H1 (cell line): ENCODE results near the gene DNAAF3. TPM values are rescaled to one million over a fixed set of nuclear protein-coding genes. Genes with fewer than 3 reads are reported as not detected.

Source experiments
- CTCF ChIA-PET: fragments of 300-600 bp; sonication (Branson Sonifier 250); formaldehyde crosslinking; loops from one replicate; lab custom pipeline; 2021; ENCODE audit not compliant: partially characterized antibody; lab: Charles Lee
- POLR2A ChIA-PET: fragments of 300-600 bp; sonication (Branson Sonifier 250); formaldehyde crosslinking; loops from one replicate; lab custom pipeline; 2021; ENCODE audit warnings: inconsistent platforms; ENCODE audit not compliant: partially characterized antibody; lab: Charles Lee
- DNase-seq, 2 experiments: peaks; one replicate each; pipeline versions ENCODE4 v3.0.0 to v3.0.0-alpha.2; 2010 to 2022; ENCODE audit warnings: low spot score in 2 of 2, low read depth in 1 of 2, mixed read lengths in 1 of 2
- FAIRE-seq: peaks from 2 replicates; lab custom pipeline; 2011; peaks lifted over from hg19 to GRCh38; lab: Jason Lieb, UNC
- H2AFZ ChIP-seq: 2 replicates; pipeline ENCODE4 v1.8.1; 2012; ENCODE audit warnings: low read length, inconsistent platforms
- H2AK5ac ChIP-seq: 2 replicates; pipeline ENCODE4 v1.6.1; 2013; ENCODE audit warnings: low read depth, low read length
- H2BK120ac ChIP-seq: replicated peaks from 2 replicates; pipeline ENCODE3; 2013; ENCODE audit warnings: low read depth, low read length, inconsistent platforms
- H2BK12ac ChIP-seq: 2 replicates; pipeline ENCODE4 v1.6.1; 2013; ENCODE audit warnings: low read depth, low read length
- H2BK15ac ChIP-seq: 2 replicates; pipeline ENCODE4 v1.6.1; 2013; ENCODE audit warnings: low read length
- H2BK20ac ChIP-seq: 2 replicates; pipeline ENCODE4 v1.6.1; 2013; ENCODE audit warnings: low read length
- H2BK5ac ChIP-seq: 2 replicates; pipeline ENCODE4 v1.6.1; 2013; ENCODE audit warnings: low read depth, low read length
- H3K14ac ChIP-seq: 2 replicates; pipeline ENCODE4 v1.6.1; 2013; ENCODE audit warnings: inconsistent platforms; ENCODE audit not compliant: insufficient read length
- H3K18ac ChIP-seq: 2 replicates; pipeline ENCODE4 v1.6.1; 2013; ENCODE audit warnings: low read length; ENCODE audit errors: extremely low read depth
- H3K23ac ChIP-seq: 2 replicates; pipeline ENCODE4 v1.6.1; 2013; ENCODE audit warnings: inconsistent platforms; ENCODE audit not compliant: insufficient read length
- H3K23me2 ChIP-seq: 2 replicates; pipeline ENCODE4 v1.6.1; 2013; ENCODE audit warnings: low read depth, low read length
- H3K27ac ChIP-seq: 2 replicates; pipeline ENCODE4 v1.6.1; 2011; ENCODE audit warnings: low read depth, low read length, inconsistent platforms
- H3K27me3 ChIP-seq, 4 experiments: replicated peaks in 1 of 4; 1 replicate in 1 of 4; 2 replicates in 3 of 4; pipeline versions ENCODE4 v1.6.1 to v1.8.1; 2011 to 2013; ENCODE audit warnings: low read length in 3 of 4, mild to moderate bottlenecking in 3 of 4, inconsistent platforms in 2 of 4, mixed read lengths in 2 of 4, moderate library complexity in 1 of 4; ENCODE audit not compliant: control insufficient read depth in 3 of 4, insufficient read depth in 3 of 4; ENCODE audit errors: extremely low read depth in 1 of 4
- H3K36me3 ChIP-seq, 4 experiments: 2 replicates each; pipeline versions ENCODE4 v1.6.1 to v1.8.1; 2011 to 2013; ENCODE audit warnings: mild to moderate bottlenecking in 4 of 4, low read length in 3 of 4, moderate library complexity in 2 of 4, control low read depth in 1 of 4, inconsistent platforms in 1 of 4; ENCODE audit not compliant: insufficient read depth in 4 of 4, control insufficient read depth in 2 of 4
- H3K4ac ChIP-seq: replicated peaks from 2 replicates; pipeline ENCODE3; 2013; ENCODE audit warnings: low read length, low read depth, mixed read lengths, inconsistent platforms; ENCODE audit not compliant: insufficient read length
- H3K4me1 ChIP-seq, 4 experiments: replicated peaks in 1 of 4; 1 replicate in 1 of 4; 2 replicates in 3 of 4; pipeline versions ENCODE4 v1.6.1 to v1.8.1; 2011 to 2013; ENCODE audit warnings: low read length in 3 of 4, inconsistent platforms in 2 of 4, mixed read lengths in 1 of 4; ENCODE audit not compliant: insufficient read depth in 4 of 4, control insufficient read depth in 3 of 4
- H3K4me2 ChIP-seq, 2 experiments: 2 replicates each; pipeline versions ENCODE4 v1.6.1 to v1.8.1; 2011 to 2013; ENCODE audit warnings: low read depth in 2 of 2, low read length in 2 of 2, control low read depth in 1 of 2, inconsistent platforms in 1 of 2, mild to moderate bottlenecking in 1 of 2; ENCODE audit not compliant: insufficient read depth in 1 of 2
- H3K4me3 ChIP-seq, 4 experiments: fragments of 200-600, 300-600 bp in 1 of 4; sonication (generic), shearing (Covaris generic), sonication (Bioruptor Twin) in 1 of 4; 2 replicates each; pipeline versions ENCODE4 v1.5.1 to v1.8.1; 2011 to 2016; ENCODE audit warnings: low read length in 4 of 4, low read depth in 3 of 4, control low read depth in 2 of 4, inconsistent platforms in 2 of 4, mild to moderate bottlenecking in 2 of 4, mixed read lengths in 1 of 4, moderate library complexity in 1 of 4; ENCODE audit not compliant: insufficient read depth in 2 of 4; ENCODE audit errors: extremely low read depth in 1 of 4
- H3K56ac ChIP-seq: replicated peaks from 2 replicates; pipeline ENCODE3; 2013; ENCODE audit warnings: low read depth, mild to moderate bottlenecking, mixed read lengths, low read length, inconsistent platforms; ENCODE audit not compliant: insufficient read length
- H3K79me1 ChIP-seq: 2 replicates; pipeline ENCODE4 v1.6.1; 2013; ENCODE audit warnings: low read depth, low read length, control low read depth
- H3K79me2 ChIP-seq, 2 experiments: 2 replicates each; pipeline versions ENCODE4 v1.6.1 to v1.8.1; 2012 to 2013; ENCODE audit warnings: low read length in 2 of 2, mild to moderate bottlenecking in 2 of 2, inconsistent platforms in 1 of 2; ENCODE audit not compliant: insufficient read depth in 2 of 2, control insufficient read depth in 1 of 2
- H3K9ac ChIP-seq, 4 experiments: replicated peaks in 1 of 4; 1 replicate in 1 of 4; 2 replicates in 3 of 4; pipeline versions ENCODE4 v1.6.1 to v1.8.1; 2011 to 2013; ENCODE audit warnings: low read depth in 3 of 4, low read length in 3 of 4, control low read depth in 2 of 4, mild to moderate bottlenecking in 2 of 4, moderate library complexity in 2 of 4, inconsistent platforms in 1 of 4; ENCODE audit errors: extremely low read depth in 1 of 4
- H3K9me3 ChIP-seq, 2 experiments: 2 replicates each; pipeline versions ENCODE4 v1.6.1 to v1.8.1; 2012 to 2013; ENCODE audit warnings: mild to moderate bottlenecking in 2 of 2, moderate library complexity in 2 of 2, control low read depth in 1 of 2, inconsistent platforms in 1 of 2, low read depth in 1 of 2, low read length in 1 of 2, mixed read lengths in 1 of 2; ENCODE audit not compliant: insufficient read depth in 2 of 2
- H4K20me1 ChIP-seq, 2 experiments: replicated peaks in 1 of 2; 2 replicates each; pipeline versions ENCODE3 to v1.8.1; 2011 to 2013; ENCODE audit warnings: inconsistent platforms in 2 of 2, low read length in 2 of 2, mild to moderate bottlenecking in 1 of 2; ENCODE audit not compliant: insufficient read depth in 2 of 2, control insufficient read depth in 1 of 2
- H4K5ac ChIP-seq: 2 replicates; pipeline ENCODE4 v1.6.1; 2013; ENCODE audit warnings: low read length, low read depth, mixed read lengths, inconsistent platforms; ENCODE audit not compliant: insufficient read length
- H4K8ac ChIP-seq: 2 replicates; pipeline ENCODE4 v1.8.0; 2013; ENCODE audit warnings: mild to moderate bottlenecking, moderate library complexity, low read length, inconsistent platforms; ENCODE audit not compliant: insufficient read depth; ENCODE audit errors: extremely low read depth
- H4K91ac ChIP-seq: replicated peaks from 2 replicates; pipeline ENCODE3; 2013; ENCODE audit warnings: low read length, mixed read lengths, inconsistent platforms; ENCODE audit not compliant: insufficient read length
- E2F6 ChIP-seq: IDR thresholded peaks from 2 replicates; pipeline ENCODE4 v1.6.1; 2012; ENCODE audit warnings: inconsistent platforms
- EZH2 ChIP-seq: fragments of 200-600 bp; sonication (generic); IDR thresholded peaks from 2 replicates; pipeline ENCODE4 v1.7.1; 2012; ENCODE audit warnings: low read depth, mild to moderate bottlenecking, moderate library complexity, low read length, inconsistent platforms; ENCODE audit not compliant: severe bottlenecking
- JUN ChIP-seq: IDR thresholded peaks from 2 replicates; pipeline ENCODE4 v1.6.1; 2011; ENCODE audit warnings: low read depth, mild to moderate bottlenecking, improper control_type of control experiment, low read length
- MAX ChIP-seq: IDR thresholded peaks from 2 replicates; pipeline ENCODE4 v1.6.1; 2012; ENCODE audit warnings: inconsistent platforms
- RNF2 ChIP-seq: fragments of 200-900, 300-1000 bp; sonication (generic); IDR thresholded peaks from 2 replicates; pipeline ENCODE4 v1.7.1; 2016; ENCODE audit warnings: borderline replicate concordance, low read depth, mild to moderate bottlenecking, antibody characterized with exemption, low read length; ENCODE audit not compliant: poor library complexity, severe bottlenecking; ENCODE audit errors: missing control alignments
- SUZ12 ChIP-seq: fragments of 200-600 bp; sonication (generic); IDR thresholded peaks from 2 replicates; pipeline ENCODE4 v1.6.1; 2012; ENCODE audit warnings: mild to moderate bottlenecking, inconsistent platforms, low read length, moderate library complexity, mixed read lengths
- WGBS, 2 experiments: shearing (Covaris generic) in 1 of 2; methylation state at CpG; one replicate each; pipeline versions ENCODE4 v1.1.6 to v1.1.7; 2013 to 2015; ENCODE audit warnings: low lambda C conversion rate in 2 of 2, mixed read lengths in 2 of 2, inconsistent platforms in 1 of 2, low coverage in 1 of 2, missing lambda C conversion rate in 1 of 2; ENCODE audit not compliant: insufficient replicate concordance in 2 of 2, insufficient coverage in 1 of 2, insufficient read length in 1 of 2; ENCODE audit errors: extremely low coverage in 1 of 2, missing lambda C conversion rate in 1 of 2; 5-methylcytosine and 5-hydroxymethylcytosine counted together
- polyA plus RNA-seq, 7 experiments: library from polyadenylated mRNA; depleted of rRNA in 3 of 7; stranded (reverse) in 5 of 7; unstranded in 2 of 7; fragments of >200 nt in 5 of 7; fragments of 200-250 nt in 2 of 7; gene quantifications; 1 replicate in 5 of 7; 2 replicates in 1 of 7; 4 replicates in 1 of 7; pipeline versions ENCODE4 v1.2.1 to v1.2.3, GENCODE V29; 2011 to 2013; ENCODE audit warnings: missing spikeins in 2 of 7, mixed read lengths in 2 of 7
- total RNA-seq: library from RNA; stranded (reverse); fragmentation: NEBNext Ultra II Directional; extraction: Animal tissue kit (Norgen Biotek cat#: 25700); gene quantifications from 2 replicates; pipeline ENCODE4 v1.2.1, GENCODE V29; 2021

The DNAAF3 gene
- total and polyA plus RNA-seq, 2 of the 8 experiments (the other 6 are each of a cell fraction or from before 2014, with no cell fraction given), result 5.4 to 8.0 TPM

- Histone ChIP-seq H3K56ac (no peak overlapping the region), H4K8ac (peak overlapping the region; percentile 8; the same call in 1 of the 2 replicates), H2BK120ac (no peak overlapping the region), H3K27ac (no peak overlapping the region), H3K23ac (no peak overlapping the region), H2BK12ac (no peak overlapping the region), H2AFZ (no peak overlapping the region), H3K14ac (no peak overlapping the region), H3K36me3 (no peaks in the 10 kb centered on the region), H3K23me2 (peaks cover 9% of the 10 kb centered on the region; the same call in 1 of the 2 replicates), H3K4me2 (peak overlapping the region; percentile 41 to 89), H4K20me1 (peaks cover 0 to 1% of the 10 kb centered on the region in 2 experiments), H3K9ac (no peak overlapping the region), H3K9me3 (no peaks in the 10 kb centered on the region), H2AK5ac (no peak overlapping the region), H2BK20ac (no peak overlapping the region), H3K79me1 (no peaks in the 10 kb centered on the region), H3K4me3 (peak overlapping the region in 1 of 4 experiments; percentile 65; a peak in 4 of 8 replicates), H3K4ac (no peak overlapping the region), H2BK5ac (no peak overlapping the region), H3K79me2 (no peaks in the 10 kb centered on the region), H4K91ac (no peak overlapping the region), H3K27me3 (peaks cover 5 to 16% (median 14%) of the 10 kb centered on the region in 4 experiments; a peak in 6 of 7 replicates), H3K4me1 (peaks cover 3 to 25% (median 9%) of the 10 kb centered on the region in 4 experiments), H2BK15ac (no peak overlapping the region), H3K18ac (no peak overlapping the region), H4K5ac (no peak overlapping the region)
- WGBS, 2 experiments, result 49% methylated on average over 35 of the region's 61 CpGs; no CpG with 5 or more reads in 1 of the 2 experiments
- FAIRE-seq, result no peak
- CTCF ChIA-PET, result interaction anchor here (0.9 to 5.3 kb wide), 8 partner anchors 10 to 713 kb away, joined by 3 to 118 read pairs (median 10); partner anchors contain the start of gene LENG8
- no peak for DNase-seq
- TF ChIP-seq MAX, result peak; percentile 48
- peak; percentile 52; the same call in 1 of the 2 replicates for TF ChIP-seq E2F6
- TF ChIP-seq JUN, result no peak
- peak; percentile 47; the same call in 1 of the 2 replicates for TF ChIP-seq SUZ12
- peak; percentile 63 for TF ChIP-seq EZH2
- TF ChIP-seq RNF2, result peak; percentile 31
- POLR2A ChIA-PET, result interaction anchor here (0.7 to 2.7 kb wide), 8 partner anchors 14 to 290 kb away, joined by 3 to 16 read pairs (median 4); partner anchors contain the start of gene UBE2S
These were observed 4.7 kb downstream of the DNAAF3 start for GRCh38 chr19:55161571-55162322.
